Measurements from ENCODE around the gene NWD2.

- TF ChIP-seq POLR2AphosphoS5 (IDR thresholded peaks at IDR 0.05), result no peak
- TF ChIP-seq CTCF (IDR thresholded peaks at IDR 0.05), result no peak
Observed at GRCh38 chr4:37430718-37431416, 186.3 kb downstream of the NWD2 start.
